Activated naive CD4-positive, alpha-beta T cell treated with anti-CD3 and anti-CD28 coated beads, Interleukin-2, amount 10 ng/mL, durations not matched to agents 7 days and 5 days (primary cell): ENCODE data around the gene ATXN1.
"Not testable (repeated sequence)": the region's sequence is repeated elsewhere in the genome, so short reads cannot be mapped to it uniquely, and the experiment has no call there.

Source experiments
- CTCF ChIA-PET: fragments of 350-600 bp; sonication (Branson Sonifier 250); formaldehyde crosslinking; loops from one replicate; lab custom pipeline; 2021; ENCODE audit warnings: antibody characterized with exemption; lab: Charles Lee
- DNase-seq: peaks from one replicate; pipeline ENCODE4 v3.0.0-alpha.2; 2020
- H3K27ac Mint-ChIP-seq: one replicate; pipeline ENCODE4 v1.8.0; 2021; ENCODE audit warnings: mild to moderate bottlenecking, moderate library complexity, mixed read lengths
- H3K27me3 Mint-ChIP-seq: one replicate; pipeline ENCODE4 v1.8.0; 2021; ENCODE audit warnings: mild to moderate bottlenecking, mixed read lengths
- H3K36me3 Mint-ChIP-seq: one replicate; pipeline ENCODE4 v1.8.0; 2021; ENCODE audit warnings: mixed read lengths
- H3K4me1 Mint-ChIP-seq: one replicate; pipeline ENCODE4 v1.8.0; 2021; ENCODE audit warnings: mixed read lengths
- H3K4me3 Mint-ChIP-seq: one replicate; pipeline ENCODE4 v1.8.0; 2021; ENCODE audit warnings: mild to moderate bottlenecking, moderate library complexity, mixed read lengths
- H3K9me3 Mint-ChIP-seq: one replicate; pipeline ENCODE4 v1.8.0; 2021; ENCODE audit warnings: mixed read lengths

Gene ATXN1

DNA sequence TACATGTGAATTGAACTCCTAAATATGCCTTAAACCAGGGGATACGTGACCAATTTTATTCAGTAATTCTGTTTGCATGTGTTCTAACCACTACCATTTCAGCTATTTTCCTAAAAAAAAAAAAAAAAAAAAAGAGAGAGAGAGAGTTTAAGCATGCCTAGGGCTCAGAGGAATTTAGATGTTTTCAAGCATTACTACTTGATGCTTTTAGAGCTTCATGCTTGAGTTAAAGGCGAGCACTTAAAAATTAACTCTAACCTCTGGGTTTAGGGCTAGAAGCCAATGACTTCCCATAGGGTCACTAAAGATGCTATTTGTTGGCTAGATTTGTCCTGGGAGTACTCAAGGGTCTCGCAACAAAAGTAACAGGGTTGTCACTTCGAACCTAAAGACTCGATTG, 217.7 kb downstream of the ATXN1 start:
- no peak for DNase-seq
- H3K9me3 Mint-ChIP-seq: no peaks in the 10 kb centered on the region
- H3K27ac Mint-ChIP-seq: no peak overlapping the region
- CTCF ChIA-PET: no interaction called here
- H3K4me3 Mint-ChIP-seq: no peak overlapping the region
- H3K27me3 Mint-ChIP-seq: no peaks in the 10 kb centered on the region
- peaks cover 5% of the 10 kb centered on the region for H3K36me3 Mint-ChIP-seq
- H3K4me1 Mint-ChIP-seq: no peaks in the 10 kb centered on the region

DNA sequence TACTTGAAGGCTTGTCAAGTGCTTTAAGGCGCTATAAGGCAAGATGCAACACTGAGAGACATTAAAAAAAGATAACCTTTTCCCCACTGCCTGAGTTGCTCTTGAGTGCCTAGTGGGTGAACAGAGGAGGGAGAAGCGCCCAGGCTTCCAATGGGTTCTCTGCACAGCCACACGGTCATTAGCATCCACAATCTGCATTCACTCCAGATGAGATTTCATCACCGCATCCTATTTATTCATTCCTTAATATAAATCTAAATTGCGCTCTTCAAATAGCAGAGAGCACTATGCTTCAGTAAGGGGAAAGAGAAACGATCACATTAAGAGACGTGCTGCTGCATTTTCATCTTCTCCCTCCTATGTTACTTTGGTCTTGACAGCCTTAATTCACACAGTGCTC, 219.2 kb downstream of the ATXN1 start:
- Mint-ChIP-seq H3K9me3 (no peaks in the 10 kb centered on the region), H3K4me1 (no peaks in the 10 kb centered on the region), H3K36me3 (peaks cover 3% of the 10 kb centered on the region), H3K27ac (no peak overlapping the region), H3K4me3 (no peak overlapping the region), H3K27me3 (no peaks in the 10 kb centered on the region)
- CTCF ChIA-PET: no interaction called here
- no peak for DNase-seq

- H3K27ac Mint-ChIP-seq: no peak overlapping the region
- DNase-seq: no peak
- H3K36me3 Mint-ChIP-seq: peaks cover 3% of the 10 kb centered on the region
- CTCF ChIA-PET: no interaction called here
- H3K4me1 Mint-ChIP-seq: no peaks in the 10 kb centered on the region
- H3K4me3 Mint-ChIP-seq: no peak overlapping the region
- no peaks in the 10 kb centered on the region for H3K27me3 Mint-ChIP-seq
- H3K9me3 Mint-ChIP-seq: no peaks in the 10 kb centered on the region
These were observed 220.2 kb downstream of the ATXN1 start for GRCh38 chr6:16540804-16541752.

GRCh38 chr6:16540383-16540782, 220.9 kb downstream of the ATXN1 start:
- H3K27ac Mint-ChIP-seq, H3K9me3 Mint-ChIP-seq, H3K4me3 Mint-ChIP-seq, H3K27me3 Mint-ChIP-seq, DNase-seq, H3K36me3 Mint-ChIP-seq, H3K4me1 Mint-ChIP-seq, CTCF ChIA-PET: not testable (repeated sequence)

GRCh38 chr6:16539086-16539931, 222.0 kb downstream of the ATXN1 start:
- Mint-ChIP-seq H3K27ac (no peak overlapping the region), H3K4me1 (no peaks in the 10 kb centered on the region), H3K36me3 (peaks cover 1% of the 10 kb centered on the region), H3K27me3 (no peaks in the 10 kb centered on the region), H3K9me3 (no peaks in the 10 kb centered on the region), H3K4me3 (no peak overlapping the region)
- CTCF ChIA-PET: interaction anchor here (1.0 kb wide), 1 partner anchor 25 kb away, joined by 3 read pairs; no protein-coding TSS in a partner anchor
- no peak for DNase-seq

DNA sequence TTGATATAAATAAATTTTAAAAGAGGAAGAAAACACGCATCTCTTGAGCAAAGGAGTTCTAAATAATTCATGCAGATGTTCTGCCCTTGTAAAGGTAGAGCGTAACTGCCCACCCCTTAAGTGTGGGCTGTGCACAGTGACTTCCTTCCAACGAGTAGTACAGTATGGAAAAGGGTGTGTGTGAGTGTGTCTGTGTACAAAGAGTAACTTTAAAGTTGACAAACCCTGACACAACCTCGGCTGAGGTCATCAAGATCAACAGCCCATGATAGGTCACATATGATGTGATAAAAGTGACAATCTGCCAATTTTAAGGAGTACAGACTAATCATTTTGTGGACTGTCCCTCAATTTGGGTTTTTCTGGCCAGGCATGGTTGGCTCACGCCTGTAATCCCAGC, 225.7 kb downstream of the ATXN1 start:
- H3K27ac Mint-ChIP-seq: no peak overlapping the region

GRCh38 chr6:16533721-16534136, 227.5 kb downstream of the ATXN1 start:
- no peaks in the 10 kb centered on the region for H3K9me3 Mint-ChIP-seq

More for the DNA sequence above, 225.7 kb downstream of the ATXN1 start:
- Mint-ChIP-seq H3K4me3 (no peak overlapping the region), H3K36me3 (peaks cover 4% of the 10 kb centered on the region), H3K4me1 (no peaks in the 10 kb centered on the region), H3K9me3 (no peaks in the 10 kb centered on the region), H3K27me3 (no peaks in the 10 kb centered on the region)
- no peak for DNase-seq
- CTCF ChIA-PET: no interaction called here

DNA sequence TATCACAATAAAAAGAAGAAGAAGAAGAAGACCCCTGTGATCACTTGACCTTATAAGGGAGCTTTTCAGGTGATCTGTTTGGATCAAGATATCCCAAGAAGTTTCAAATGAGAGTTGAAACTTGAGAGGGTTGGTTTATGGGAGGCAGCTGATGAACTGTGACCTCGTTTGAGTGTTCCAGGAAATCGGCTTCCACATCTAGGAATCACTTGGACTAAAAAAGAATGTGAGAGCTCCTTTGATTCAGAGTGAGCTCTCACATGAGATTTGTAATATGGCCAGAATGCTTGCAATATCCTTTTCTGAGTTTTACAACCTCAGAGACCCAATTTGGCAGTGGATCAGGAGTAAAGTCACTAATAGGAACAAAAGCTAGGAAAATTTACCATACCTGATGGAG, 228.1 kb downstream of the ATXN1 start:
- no peaks in the 10 kb centered on the region for H3K4me1 Mint-ChIP-seq
- no peak for DNase-seq
- CTCF ChIA-PET: no interaction called here
- H3K4me3 Mint-ChIP-seq: no peak overlapping the region
- H3K27me3 Mint-ChIP-seq: no peaks in the 10 kb centered on the region
- H3K27ac Mint-ChIP-seq: no peak overlapping the region
- H3K36me3 Mint-ChIP-seq: peaks cover 5% of the 10 kb centered on the region
- no peaks in the 10 kb centered on the region for H3K9me3 Mint-ChIP-seq

More at GRCh38 chr6:16533721-16534136, 227.5 kb downstream of the ATXN1 start:
- peaks cover 5% of the 10 kb centered on the region for H3K36me3 Mint-ChIP-seq
- no peaks in the 10 kb centered on the region for H3K4me1 Mint-ChIP-seq
- no peaks in the 10 kb centered on the region for H3K27me3 Mint-ChIP-seq
- H3K4me3 Mint-ChIP-seq: no peak overlapping the region
- DNase-seq: no peak
- CTCF ChIA-PET: no interaction called here
- no peak overlapping the region for H3K27ac Mint-ChIP-seq

DNA sequence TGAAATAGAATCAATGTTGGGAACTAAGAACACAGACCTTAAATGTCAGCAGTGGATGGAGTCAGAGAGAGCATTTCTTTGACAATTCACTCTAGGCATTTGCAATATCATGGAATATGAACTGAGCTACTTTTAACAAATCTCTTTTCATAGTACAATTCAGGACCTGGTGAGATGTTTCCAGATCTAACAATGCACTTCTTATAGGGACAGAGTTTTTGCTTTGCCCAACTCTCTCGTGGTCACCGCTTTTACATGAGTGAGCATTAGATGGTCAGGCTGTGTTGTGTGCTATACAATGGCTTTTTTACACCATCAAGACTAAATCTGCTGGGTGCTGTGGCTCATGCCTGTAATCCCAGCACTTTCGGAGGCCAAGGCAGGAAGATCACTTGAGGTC, 233.6 kb downstream of the ATXN1 start:
- Mint-ChIP-seq H3K4me1 (peaks cover 6% of the 10 kb centered on the region), H3K36me3 (peaks cover 8% of the 10 kb centered on the region), H3K27ac (no peak overlapping the region), H3K27me3 (no peaks in the 10 kb centered on the region), H3K9me3 (no peaks in the 10 kb centered on the region), H3K4me3 (no peak overlapping the region)
- CTCF ChIA-PET: interaction anchor here (1.6 kb wide), 1 partner anchor 17 kb away, joined by 5 read pairs; no protein-coding TSS in a partner anchor
- DNase-seq: no peak

DNA sequence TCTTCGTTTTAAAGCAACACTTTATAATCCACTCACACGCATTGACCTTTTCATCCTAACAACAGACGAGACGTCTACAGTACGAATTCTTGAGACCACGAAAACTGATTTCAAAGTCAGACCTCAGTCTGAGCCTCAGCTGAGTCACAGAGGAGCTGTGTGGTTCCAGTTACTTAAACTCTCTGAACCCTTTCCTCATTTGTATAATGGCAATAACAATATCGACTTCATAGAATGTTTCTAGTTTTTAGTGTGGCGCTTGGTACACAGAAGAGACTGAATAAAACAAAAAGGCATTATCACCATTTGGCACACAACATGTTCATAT, 236.9 kb downstream of the ATXN1 start:
- no peaks in the 10 kb centered on the region for H3K27me3 Mint-ChIP-seq
- CTCF ChIA-PET: interaction anchor here (2.2 to 3.6 kb wide), 2 partner anchors 13 to 238 kb away, joined by 6 to 11 read pairs; partner anchors contain the start of gene ATXN1
- H3K9me3 Mint-ChIP-seq: no peaks in the 10 kb centered on the region
- H3K36me3 Mint-ChIP-seq: peaks cover 19% of the 10 kb centered on the region
- no peak overlapping the region for H3K4me3 Mint-ChIP-seq
- H3K27ac Mint-ChIP-seq: no peak overlapping the region
- peaks cover 13% of the 10 kb centered on the region for H3K4me1 Mint-ChIP-seq
- DNase-seq: no peak

- peaks cover 24% of the 10 kb centered on the region for H3K36me3 Mint-ChIP-seq
- H3K27me3 Mint-ChIP-seq: no peaks in the 10 kb centered on the region
- H3K27ac Mint-ChIP-seq: peak overlapping the region; percentile 53
- H3K4me1 Mint-ChIP-seq: peaks cover 18% of the 10 kb centered on the region
- CTCF ChIA-PET: interaction anchor here (2.2 to 3.6 kb wide), 2 partner anchors 12 to 238 kb away, joined by 6 to 11 read pairs; partner anchors contain the start of gene ATXN1
- no peak overlapping the region for H3K4me3 Mint-ChIP-seq
- no peaks in the 10 kb centered on the region for H3K9me3 Mint-ChIP-seq
- DNase-seq: no peak
These were observed 237.5 kb downstream of the ATXN1 start for GRCh38 chr6:16523606-16524379.

GRCh38 chr6:16522937-16523336, 238.3 kb downstream of the ATXN1 start:
- peaks cover 27% of the 10 kb centered on the region for H3K4me1 Mint-ChIP-seq
- H3K4me3 Mint-ChIP-seq: no peak overlapping the region
- H3K9me3 Mint-ChIP-seq: no peaks in the 10 kb centered on the region
- peaks cover 28% of the 10 kb centered on the region for H3K36me3 Mint-ChIP-seq
- H3K27ac Mint-ChIP-seq: no peak overlapping the region
- DNase-seq: no peak
- no peaks in the 10 kb centered on the region for H3K27me3 Mint-ChIP-seq
- CTCF ChIA-PET: interaction anchor here (2.2 to 3.6 kb wide), 2 partner anchors 11 to 239 kb away, joined by 6 to 11 read pairs; partner anchors contain the start of gene ATXN1

- no peak for DNase-seq
- peaks cover 37% of the 10 kb centered on the region for H3K4me1 Mint-ChIP-seq
- CTCF ChIA-PET: interaction anchor here (0.5 to 3.6 kb wide), 3 partner anchors 10 to 1168 kb away, joined by 3 to 11 read pairs (median 3); no protein-coding TSS in a partner anchor
- no peak overlapping the region for H3K4me3 Mint-ChIP-seq
- no peaks in the 10 kb centered on the region for H3K27me3 Mint-ChIP-seq
- H3K9me3 Mint-ChIP-seq: no peaks in the 10 kb centered on the region
- no peak overlapping the region for H3K27ac Mint-ChIP-seq
- peaks cover 31% of the 10 kb centered on the region for H3K36me3 Mint-ChIP-seq
These were observed 239.7 kb downstream of the ATXN1 start for GRCh38 chr6:16521528-16521927.
